ENCODE data around the gene ARHGAP33.

The ARHGAP33 gene

GRCh38 chr19:35736913-35737886 is 38.2 kb upstream of the ARHGAP33 start:
- no peak for DNase-seq (ENCODE audit: low spot score)
- TF ChIP-seq, protein P1, sequence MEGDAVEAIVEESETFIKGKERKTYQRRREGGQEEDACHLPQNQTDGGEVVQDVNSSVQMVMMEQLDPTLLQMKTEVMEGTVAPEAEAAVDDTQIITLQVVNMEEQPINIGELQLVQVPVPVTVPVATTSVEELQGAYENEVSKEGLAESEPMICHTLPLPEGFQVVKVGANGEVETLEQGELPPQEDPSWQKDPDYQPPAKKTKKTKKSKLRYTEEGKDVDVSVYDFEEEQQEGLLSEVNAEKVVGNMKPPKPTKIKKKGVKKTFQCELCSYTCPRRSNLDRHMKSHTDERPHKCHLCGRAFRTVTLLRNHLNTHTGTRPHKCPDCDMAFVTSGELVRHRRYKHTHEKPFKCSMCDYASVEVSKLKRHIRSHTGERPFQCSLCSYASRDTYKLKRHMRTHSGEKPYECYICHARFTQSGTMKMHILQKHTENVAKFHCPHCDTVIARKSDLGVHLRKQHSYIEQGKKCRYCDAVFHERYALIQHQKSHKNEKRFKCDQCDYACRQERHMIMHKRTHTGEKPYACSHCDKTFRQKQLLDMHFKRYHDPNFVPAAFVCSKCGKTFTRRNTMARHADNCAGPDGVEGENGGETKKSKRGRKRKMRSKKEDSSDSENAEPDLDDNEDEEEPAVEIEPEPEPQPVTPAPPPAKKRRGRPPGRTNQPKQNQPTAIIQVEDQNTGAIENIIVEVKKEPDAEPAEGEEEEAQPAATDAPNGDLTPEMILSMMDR (IDR thresholded peaks at IDR 0.05; ENCODE audit: extremely low read depth, missing control alignments) = no peak

DNA sequence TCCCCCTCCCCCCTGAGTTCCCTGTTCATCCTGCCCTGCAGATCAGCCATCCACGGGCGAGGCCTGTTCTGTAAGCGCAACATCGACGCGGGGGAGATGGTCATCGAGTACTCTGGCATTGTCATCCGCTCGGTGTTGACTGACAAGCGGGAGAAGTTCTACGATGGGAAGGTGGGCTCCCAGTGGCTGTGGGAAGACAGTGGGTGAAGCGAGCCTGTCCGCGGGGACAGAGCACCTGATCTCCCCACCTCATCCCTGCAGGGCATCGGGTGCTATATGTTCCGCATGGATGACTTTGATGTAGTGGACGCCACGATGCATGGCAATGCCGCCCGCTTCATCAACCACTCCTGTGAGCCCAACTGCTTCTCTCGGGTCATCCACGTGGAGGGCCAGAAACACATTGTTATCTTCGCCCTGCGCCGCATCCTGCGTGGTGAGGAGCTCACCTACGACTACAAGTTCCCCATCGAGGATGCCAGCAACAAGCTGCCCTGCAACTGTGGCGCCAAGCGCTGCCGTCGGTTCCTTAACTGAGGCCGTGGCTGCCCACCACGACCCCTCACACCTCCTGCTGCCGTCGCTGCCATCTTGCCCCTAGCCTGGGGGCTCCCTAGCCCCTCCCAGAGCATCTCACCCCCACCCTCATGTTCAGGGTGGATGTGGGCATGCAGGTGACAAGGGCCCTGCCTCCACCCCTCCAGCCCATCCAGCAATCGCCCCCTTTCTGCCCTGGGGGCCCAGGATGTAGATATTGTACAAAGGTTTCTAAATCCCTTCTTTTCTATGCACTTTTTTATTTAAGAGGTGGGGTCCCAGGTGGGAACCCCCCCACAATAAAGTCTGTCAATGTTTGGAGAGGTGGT is 37.1 kb upstream of the ARHGAP33 start:
- TF ChIP-seq, protein P1 (IDR thresholded peaks at IDR 0.05; ENCODE audit: extremely low read depth, missing control alignments) = no peak
- DNase-seq (ENCODE audit: low spot score) = no peak

- DNase-seq (ENCODE audit: low spot score) = no peak
- TF ChIP-seq, protein P1 (IDR thresholded peaks at IDR 0.05; ENCODE audit: extremely low read depth, missing control alignments) = no peak
Observed at GRCh38 chr19:35738887-35739229, 36.5 kb upstream of the ARHGAP33 start.

DNA sequence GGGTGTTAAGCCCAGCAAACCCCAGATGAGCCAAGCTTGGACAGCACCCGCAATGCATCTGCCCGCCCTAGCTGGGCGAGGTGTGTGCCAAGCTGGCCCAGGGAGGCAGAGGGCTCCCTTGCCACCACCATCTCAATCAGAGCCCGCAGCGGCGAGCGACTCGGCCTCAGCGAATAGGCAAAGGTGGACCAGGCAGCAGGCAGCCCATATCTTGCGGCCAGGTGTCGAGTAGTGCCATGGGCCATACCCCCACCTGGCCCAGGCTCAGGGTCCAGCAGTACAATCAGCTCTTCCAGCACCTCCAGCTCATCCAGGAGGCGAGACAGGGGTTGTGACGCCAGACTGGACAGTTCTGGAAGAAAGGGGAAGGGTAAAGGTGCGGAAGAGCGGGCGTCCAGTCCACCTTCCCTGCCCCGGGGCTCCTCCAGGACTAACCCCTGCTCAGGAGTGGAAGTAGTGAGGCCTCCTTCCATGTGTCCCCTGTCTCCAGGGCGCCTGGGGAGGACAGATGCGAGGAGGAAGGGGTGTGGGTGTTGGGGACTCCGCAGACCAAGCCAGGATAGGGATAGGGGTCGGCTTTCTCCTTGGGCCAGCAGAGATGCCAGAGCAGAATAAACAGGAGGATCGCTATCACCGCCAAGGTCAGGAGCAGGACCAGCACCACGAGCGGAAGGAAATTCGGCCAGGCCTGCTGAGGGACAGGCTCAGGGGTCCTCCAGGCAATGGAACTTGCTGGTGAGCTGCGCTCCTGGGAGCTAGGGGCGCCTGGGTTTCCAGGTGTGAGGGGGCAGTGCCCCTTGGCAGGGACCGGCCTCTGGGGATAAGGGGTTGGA is 35.9 kb upstream of the ARHGAP33 start:
- TF ChIP-seq, protein P1 (IDR thresholded peaks at IDR 0.05; ENCODE audit: extremely low read depth, missing control alignments) = no peak
- no peak for DNase-seq (ENCODE audit: low spot score)

DNA sequence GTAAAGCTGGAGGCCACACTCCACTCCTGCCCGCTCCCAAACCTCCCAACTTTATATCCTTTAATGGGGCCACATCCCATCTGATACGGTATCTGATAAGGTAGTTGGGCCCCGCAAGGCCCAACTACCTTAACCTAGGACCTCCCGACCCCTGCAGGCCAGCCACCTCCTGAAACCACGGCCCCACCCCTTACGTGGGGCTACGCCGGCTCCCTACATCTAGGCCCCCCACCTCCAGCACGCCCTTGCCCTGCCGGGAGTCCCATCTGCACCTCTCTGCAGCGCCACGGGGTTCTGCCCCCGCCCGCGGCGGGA is 35.3 kb upstream of the ARHGAP33 start:
- no peak for DNase-seq (ENCODE audit: low spot score)
- TF ChIP-seq, protein P1 (IDR thresholded peaks at IDR 0.05; ENCODE audit: extremely low read depth, missing control alignments) = no peak

DNA sequence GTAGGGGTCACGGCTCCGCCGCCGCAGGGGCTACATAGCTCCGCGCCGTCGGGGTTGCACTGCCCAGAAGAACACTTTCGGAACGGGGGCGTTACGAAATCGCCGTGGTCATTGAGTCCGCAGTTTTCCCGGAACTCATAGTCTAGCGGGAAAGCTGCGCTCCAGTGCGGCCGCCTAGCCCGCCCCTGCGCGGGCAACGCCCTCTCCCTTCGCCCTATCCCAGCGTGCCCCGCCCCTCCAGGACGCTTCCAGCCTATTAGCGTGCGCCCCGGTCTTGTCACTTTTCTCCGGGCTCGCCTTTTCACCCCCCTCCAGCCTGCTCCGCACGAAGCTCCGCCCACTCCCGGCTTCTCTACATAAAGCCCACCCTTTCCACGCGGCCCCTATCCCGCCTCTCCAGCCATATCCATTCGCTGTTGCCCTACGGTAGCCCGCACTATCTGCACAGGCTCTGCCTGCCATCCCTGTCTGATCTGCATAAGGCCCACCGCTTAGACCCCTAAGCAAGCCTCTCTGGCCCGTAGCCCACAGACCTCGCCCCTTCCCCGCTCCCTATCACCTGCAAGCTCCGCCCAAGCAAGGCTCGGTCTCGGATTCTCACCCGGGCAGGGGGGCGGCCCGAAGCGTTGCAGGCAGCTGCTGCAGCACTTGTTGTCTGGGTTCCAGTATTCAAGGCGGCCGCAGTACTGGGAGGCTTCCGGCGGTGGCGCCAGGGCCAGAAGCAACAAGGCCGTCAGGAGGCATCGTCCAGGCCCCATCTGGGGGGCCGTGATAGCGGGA is 34.8 kb upstream of the ARHGAP33 start:
- TF ChIP-seq, protein P1 (IDR thresholded peaks at IDR 0.05; ENCODE audit: extremely low read depth, missing control alignments) = peak; percentile 3
- DNase-seq (ENCODE audit: low spot score) = peak; percentile 98

All from GM20000 (cell line).